Right lobe of liver (tissue), 6 donors: ENCODE results near the gene EDN2. TPM values are rescaled to one million over a fixed set of nuclear protein-coding genes. Genes with fewer than 3 reads are reported as not detected.

ENCODE experiments used
- ATAC-seq, 4 donors: fragments of 200-7000 bp; cut with Tn5 transposase; one replicate each; pipeline ENCODE4 v1.9.1; 2020; ENCODE audit warnings: mild to moderate bottlenecking in 4 of 4, moderate library complexity in 4 of 4
- DNase-seq, 3 donors: peaks; one replicate each; pipeline ENCODE4 v3.0.0-alpha.2; 2020
- H3K27ac ChIP-seq, 3 donors: fragments of 200-600 bp; one replicate each; pipeline ENCODE4 v1.8.0; 2022
- H3K27me3 ChIP-seq, 2 donors: fragments of 200-600 bp; one replicate each; pipeline ENCODE4 v1.8.0; 2022
- H3K36me3 ChIP-seq, 4 donors: fragments of 200-600 bp; sonication (generic) in 1 of 4; one replicate each; pipeline versions ENCODE4 v1.5.1 to v1.8.0; 2017 to 2022; ENCODE audit warnings: control low read depth in 1 of 4
- H3K4me1 ChIP-seq, 4 donors: fragments of 200-600 bp; sonication (generic) in 1 of 4; one replicate each; pipeline versions ENCODE4 v1.5.1 to v1.8.0; 2017 to 2022; ENCODE audit warnings: control low read depth in 1 of 4
- H3K4me3 ChIP-seq, 3 donors: fragments of 200-600 bp; one replicate each; pipeline ENCODE4 v1.8.0; 2022
- H3K9me3 ChIP-seq, 4 donors: fragments of 200-600 bp; sonication (generic) in 1 of 4; one replicate each; pipeline versions ENCODE4 v1.5.1 to v1.8.0; 2017 to 2022; ENCODE audit warnings: control low read depth in 1 of 4
- POLR2A ChIP-seq: fragments of 450-650 bp; IDR thresholded peaks from one replicate; pipeline ENCODE4 v1.6.1; 2017; ENCODE audit warnings: antibody characterized with exemption, mild to moderate bottlenecking
- WGBS: methylation state at CpG from one replicate; pipeline ENCODE4 v1.1.6; 2018; ENCODE audit warnings: low coverage, low lambda C conversion rate; ENCODE audit not compliant: insufficient coverage; ENCODE audit errors: missing lambda C conversion rate; 5-methylcytosine and 5-hydroxymethylcytosine counted together
- intact Hi-C, 2 donors: fragments of 100-400 bp; cut with DNase I; formaldehyde crosslinking; loops; one replicate each; pipeline versions ENCODE4 v1.11.2 to v1.14.1; 2022
- total RNA-seq, 6 experiments: library from RNA; depleted of rRNA in 2 of 6; stranded (reverse); fragments of >200 nt in 2 of 6; fragmentation: NEBNext Ultra II Directional in 3 of 6; extraction: Animal tissue kit (Norgen Biotek cat#: 25700) in 3 of 6; gene quantifications; one replicate each; pipeline versions ENCODE4 v1.1.0 to v1.2.4, GENCODE V29; 2016 to 2023
- TF ChIP-seq, protein P1 (sequence below), 4 donors: fragments of 200-600 bp in 3 of 4; fragments of 450-650 bp in 1 of 4; IDR thresholded peaks; one replicate each; pipeline versions ENCODE4 v1.5.1 to v1.8.0; 2016 to 2022; ENCODE audit warnings: antibody characterized with exemption in 4 of 4, mild to moderate bottlenecking in 2 of 4
- donor health status: DM: no; HTN: yes; CAD: no.
- donor health status: DM: no; HTN: no; CAD: no.
- donor health status: DM: no; HTN: no; CAD: no.
- donor health status: DM: no; HTN: yes; CAD: no.
- donor health status: DM: no; HTN: yes; CAD: no.

Gene EDN2
- total RNA-seq, 6 experiments from 2014 or later, result 0.18 to 1.6 (median 0.31) TPM; not detected in 2

DNA sequence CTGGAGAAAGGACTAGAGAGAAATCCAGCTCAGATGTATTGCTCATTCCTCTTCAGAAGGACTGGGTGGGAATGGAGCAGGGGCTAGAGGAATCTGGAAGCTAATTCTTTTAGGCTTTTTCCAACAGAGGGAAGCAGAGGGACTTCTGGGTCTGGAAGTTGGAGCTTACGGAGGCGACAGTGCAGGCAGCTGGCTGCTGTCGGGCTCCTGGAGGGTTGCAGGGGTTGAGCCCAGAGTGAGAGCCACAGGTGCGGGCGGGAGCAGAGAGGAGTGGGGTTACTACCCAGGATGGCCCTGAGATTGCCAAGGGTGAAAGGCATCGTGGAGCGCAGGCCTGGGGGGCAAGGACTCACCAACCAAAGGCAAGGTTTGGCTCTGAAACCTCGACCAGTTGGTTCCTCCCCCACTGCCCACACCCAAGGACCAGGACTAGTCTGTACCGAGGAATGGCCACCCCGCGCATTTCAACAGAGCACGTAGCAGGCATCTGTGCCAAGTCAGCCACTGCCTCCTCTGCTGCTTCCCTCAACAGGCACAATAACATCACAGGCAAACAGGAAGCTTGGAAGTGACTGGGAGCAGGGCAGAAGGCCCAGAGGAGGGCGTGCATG is 22.7 kb upstream of the EDN2 start:
- DNase-seq, result no peak
- Histone ChIP-seq H3K27ac (no peak overlapping the region), H3K36me3 (no peaks in the 10 kb centered on the region), H3K27me3 (no peaks in the 10 kb centered on the region), H3K4me3 (no peak overlapping the region), H3K4me1 (no peaks in the 10 kb centered on the region), H3K9me3 (no peaks in the 10 kb centered on the region)
- intact Hi-C loops, result no loop called here
- TF ChIP-seq POLR2A, result no peak
- TF ChIP-seq, protein P1, sequence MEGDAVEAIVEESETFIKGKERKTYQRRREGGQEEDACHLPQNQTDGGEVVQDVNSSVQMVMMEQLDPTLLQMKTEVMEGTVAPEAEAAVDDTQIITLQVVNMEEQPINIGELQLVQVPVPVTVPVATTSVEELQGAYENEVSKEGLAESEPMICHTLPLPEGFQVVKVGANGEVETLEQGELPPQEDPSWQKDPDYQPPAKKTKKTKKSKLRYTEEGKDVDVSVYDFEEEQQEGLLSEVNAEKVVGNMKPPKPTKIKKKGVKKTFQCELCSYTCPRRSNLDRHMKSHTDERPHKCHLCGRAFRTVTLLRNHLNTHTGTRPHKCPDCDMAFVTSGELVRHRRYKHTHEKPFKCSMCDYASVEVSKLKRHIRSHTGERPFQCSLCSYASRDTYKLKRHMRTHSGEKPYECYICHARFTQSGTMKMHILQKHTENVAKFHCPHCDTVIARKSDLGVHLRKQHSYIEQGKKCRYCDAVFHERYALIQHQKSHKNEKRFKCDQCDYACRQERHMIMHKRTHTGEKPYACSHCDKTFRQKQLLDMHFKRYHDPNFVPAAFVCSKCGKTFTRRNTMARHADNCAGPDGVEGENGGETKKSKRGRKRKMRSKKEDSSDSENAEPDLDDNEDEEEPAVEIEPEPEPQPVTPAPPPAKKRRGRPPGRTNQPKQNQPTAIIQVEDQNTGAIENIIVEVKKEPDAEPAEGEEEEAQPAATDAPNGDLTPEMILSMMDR (IDR thresholded peaks at IDR 0.05), result no peak
- 95% methylated on average over 6 of the region's 13 CpGs for WGBS
- no peak for ATAC-seq

DNA sequence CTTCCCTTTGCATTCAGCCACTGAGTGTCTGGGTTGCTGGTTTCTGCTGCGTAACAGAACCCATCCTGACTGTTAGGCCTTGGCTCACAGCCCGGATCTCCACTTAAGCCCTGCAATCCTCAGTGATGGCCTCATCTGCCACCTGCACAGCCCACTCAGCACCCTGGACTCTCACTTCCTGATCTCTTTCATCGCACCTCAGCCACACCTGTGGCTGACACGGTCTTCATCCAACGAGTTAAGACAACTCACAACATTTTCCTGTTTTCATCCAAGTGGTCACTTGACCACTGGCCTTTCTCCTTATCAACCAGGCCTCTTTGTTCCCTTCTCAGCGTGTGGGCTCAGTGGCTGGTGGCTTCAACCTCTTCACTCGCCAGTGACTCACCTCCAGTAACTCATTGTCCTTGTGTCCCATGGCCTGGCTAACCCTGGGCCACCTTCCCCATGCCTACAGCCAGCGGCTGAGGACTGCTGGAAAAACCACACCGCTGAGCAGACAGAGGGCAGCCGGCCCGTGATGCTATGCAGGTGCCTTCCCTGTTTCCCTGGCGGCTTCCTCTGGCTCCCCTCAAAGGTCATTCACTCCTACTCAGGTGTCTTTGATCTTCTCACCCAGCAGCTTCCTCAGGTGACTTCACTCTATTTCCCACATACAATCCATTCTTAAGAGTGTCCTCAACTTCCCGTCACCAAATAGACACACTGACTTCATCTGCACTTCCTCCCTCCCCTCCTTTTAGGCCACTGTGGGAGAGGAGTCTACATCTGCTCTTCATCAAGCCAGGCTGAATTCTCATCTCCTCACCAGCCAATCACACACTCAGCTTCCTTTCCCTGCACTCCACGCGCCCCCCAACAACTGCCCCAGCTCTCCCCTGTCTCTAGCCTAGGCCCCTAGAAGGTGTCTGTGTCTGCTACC is 19.9 kb upstream of the EDN2 start:
- ATAC-seq, result peak in 1 of 4 donors; percentile 17
- intact Hi-C loops, result no loop called here
- H3K27me3 ChIP-seq, result no peaks in the 10 kb centered on the region

DNA sequence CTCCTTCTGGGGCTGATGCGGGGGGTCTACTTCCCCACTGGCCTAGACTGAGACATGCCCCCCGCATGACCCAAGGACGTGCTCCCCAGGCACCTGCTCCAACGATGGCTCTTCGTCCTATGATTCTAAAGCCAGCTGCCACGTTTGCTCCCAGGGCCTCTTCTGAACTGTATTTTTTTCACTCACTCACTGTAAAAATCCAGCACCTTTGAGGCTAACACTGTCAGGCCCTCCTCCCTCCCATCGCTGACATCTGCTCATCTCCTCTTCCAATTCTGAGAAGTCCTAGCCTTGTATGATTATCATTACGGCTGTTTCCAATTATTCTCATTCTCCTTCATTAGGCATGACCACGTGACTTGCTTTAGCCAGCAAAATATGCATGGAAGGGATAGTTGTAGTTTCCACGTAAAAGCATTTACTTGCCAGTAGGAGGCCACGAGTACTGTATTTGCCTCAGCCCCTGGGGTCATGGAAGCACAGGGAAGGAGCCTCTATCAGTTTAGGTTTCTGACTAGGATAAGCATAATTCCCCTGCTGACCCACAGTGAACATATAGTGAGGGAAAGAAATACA is 19.1 kb upstream of the EDN2 start:
- TF ChIP-seq POLR2A, result no peak
- WGBS, result 100% methylated on average over 4 of the region's 11 CpGs

More for the DNA sequence above, 19.9 kb upstream of the EDN2 start:
- H3K4me3 ChIP-seq, result no peak overlapping the region
- DNase-seq, result no peak
- H3K4me1 ChIP-seq, result no peaks in the 10 kb centered on the region
- no peaks in the 10 kb centered on the region for H3K36me3 ChIP-seq
- WGBS, result 75% methylated on average over 8 of the region's 15 CpGs
- no peaks in the 10 kb centered on the region for H3K9me3 ChIP-seq
- TF ChIP-seq POLR2A, result no peak
- TF ChIP-seq, protein P1 (IDR thresholded peaks at IDR 0.05), result no peak
- H3K27ac ChIP-seq, result no peak overlapping the region

DNA sequence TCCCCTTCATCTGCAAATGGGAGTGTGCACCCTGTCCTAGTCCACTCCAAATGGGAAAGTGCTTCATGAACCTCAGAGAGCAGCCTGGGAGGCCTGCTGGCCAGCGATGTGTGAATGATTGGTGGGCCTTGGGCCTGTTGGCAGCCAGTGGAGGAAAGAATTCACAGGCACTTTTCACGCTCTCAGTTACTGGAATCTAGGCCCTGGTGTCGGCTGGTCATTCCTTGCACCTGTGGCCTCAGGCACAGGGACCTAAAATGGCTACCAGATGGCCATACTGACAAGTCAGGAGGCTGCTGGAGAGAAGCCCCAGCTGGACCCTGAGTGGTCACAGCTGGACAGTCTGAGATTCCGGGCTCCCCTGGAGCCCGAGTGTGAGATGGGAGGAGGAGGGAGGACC is 18.4 kb upstream of the EDN2 start:
- Histone ChIP-seq H3K9me3 (no peaks in the 10 kb centered on the region), H3K4me3 (no peak overlapping the region), H3K36me3 (no peaks in the 10 kb centered on the region), H3K27me3 (no peaks in the 10 kb centered on the region), H3K4me1 (no peaks in the 10 kb centered on the region), H3K27ac (no peak overlapping the region)
- DNase-seq (no peak), ATAC-seq (no peak)
- whole genome bisulfite sequencing, result no CpG with 5 or more reads among the region's 5 CpGs
- intact Hi-C loops, result no loop called here
- TF ChIP-seq, protein P1 (IDR thresholded peaks at IDR 0.05), result no peak
- no peak for TF ChIP-seq POLR2A

More for the DNA sequence above, 19.1 kb upstream of the EDN2 start:
- Histone ChIP-seq H3K4me3 (no peak overlapping the region), H3K27ac (no peak overlapping the region), H3K4me1 (no peaks in the 10 kb centered on the region), H3K9me3 (no peaks in the 10 kb centered on the region), H3K36me3 (no peaks in the 10 kb centered on the region), H3K27me3 (no peaks in the 10 kb centered on the region)
- ATAC-seq (no peak), DNase-seq (no peak)
- intact Hi-C loops, result no loop called here

DNA sequence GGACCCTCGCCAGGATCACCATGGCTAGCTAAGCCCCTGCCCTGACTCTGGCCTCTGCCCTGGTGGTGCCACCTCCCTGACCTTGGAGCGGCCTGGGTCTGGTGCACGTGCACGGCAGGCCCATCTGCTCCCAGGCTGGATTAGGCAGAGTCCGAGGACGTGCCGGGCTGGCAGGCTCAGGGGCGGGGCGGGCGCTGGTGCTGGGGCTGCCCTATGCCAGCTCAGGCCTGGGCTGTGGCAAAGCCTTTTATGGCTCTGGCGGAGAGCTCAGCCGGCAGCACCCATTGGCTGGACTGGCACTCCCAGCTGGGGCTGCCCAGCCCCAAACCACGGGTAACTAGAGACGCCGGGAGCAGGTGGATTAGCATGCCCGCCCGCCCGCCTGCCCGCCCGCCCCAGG is 17.1 kb upstream of the EDN2 start:
- DNase-seq, result no peak
- TF ChIP-seq, protein P1 (IDR thresholded peaks at IDR 0.05), result no peak
- TF ChIP-seq POLR2A, result no peak
- intact Hi-C loops, result no loop called here
- H3K27me3 ChIP-seq, result no peaks in the 10 kb centered on the region
- H3K4me1 ChIP-seq, result peaks cover 0 to 2% (median under 1%) of the 10 kb centered on the region in 4 donors
- WGBS, result no CpG with 5 or more reads among the region's 20 CpGs
- no peak overlapping the region for H3K4me3 ChIP-seq
- ATAC-seq, result no peak
- H3K36me3 ChIP-seq, result no peaks in the 10 kb centered on the region
- H3K27ac ChIP-seq, result no peak overlapping the region
- no peaks in the 10 kb centered on the region for H3K9me3 ChIP-seq
